Neural crest cell (in vitro differentiated cells): ENCODE results near the gene TCF7L1. TPM values are rescaled to one million over a fixed set of nuclear protein-coding genes. Genes with fewer than 3 reads are reported as not detected.
A peak's percentile ranks its signal among the peaks of the same experiment; 100 is the strongest.

Experiments
- DNase-seq: peaks from one replicate; pipeline ENCODE4 v3.0.0; 2021; ENCODE audit warnings: low read depth, mixed read lengths, low spot score
- H3K27ac Mint-ChIP-seq: one replicate; pipeline ENCODE4 v1.8.0; 2021; ENCODE audit warnings: mild to moderate bottlenecking, mixed read lengths; ENCODE audit not compliant: unreplicated experiment
- H3K27me3 Mint-ChIP-seq: 2 replicates; pipeline ENCODE4 v1.8.0; 2021; ENCODE audit warnings: low read depth, mild to moderate bottlenecking, mixed read lengths
- H3K36me3 Mint-ChIP-seq: 2 replicates; pipeline ENCODE4 v1.8.0; 2021; ENCODE audit warnings: low read depth, mild to moderate bottlenecking, mixed read lengths
- H3K4me1 Mint-ChIP-seq: 2 replicates; pipeline ENCODE4 v1.8.0; 2021; ENCODE audit warnings: mixed read lengths
- H3K4me3 Mint-ChIP-seq: one replicate; pipeline ENCODE4 v1.8.0; 2021; ENCODE audit warnings: mild to moderate bottlenecking, mixed read lengths
- H3K9me3 Mint-ChIP-seq: 2 replicates; pipeline ENCODE4 v1.8.0; 2021; ENCODE audit warnings: mixed read lengths
- CTCF ChIP-seq: fragments of 200-600 bp; sonication (generic); conservative IDR thresholded peaks from 2 replicates; pipeline ENCODE4 v1.5.0; 2021; ENCODE audit warnings: antibody characterized with exemption, mild to moderate bottlenecking
- total RNA-seq: library from RNA; stranded (reverse); gene quantifications from 2 replicates; pipeline ENCODE4 v1.2.1, GENCODE V29; 2021

Gene TCF7L1
- total RNA-seq, 1 donor from 2014 or later: 40.3 TPM

GRCh38 chr2:85189606-85190270, 56.5 kb downstream of the TCF7L1 start:
- TF ChIP-seq CTCF: no peak
- peaks cover 56% of the 10 kb centered on the region for H3K4me1 Mint-ChIP-seq
- H3K36me3 Mint-ChIP-seq: peaks cover 5% of the 10 kb centered on the region
- no peaks in the 10 kb centered on the region for H3K9me3 Mint-ChIP-seq
- H3K4me3 Mint-ChIP-seq: peak overlapping the region; percentile 85
- peak; percentile 85 for DNase-seq
- H3K27ac Mint-ChIP-seq: peak overlapping the region; percentile 98
- H3K27me3 Mint-ChIP-seq: no peaks in the 10 kb centered on the region

- no peaks in the 10 kb centered on the region for H3K27me3 Mint-ChIP-seq
- H3K4me1 Mint-ChIP-seq: peaks cover 49% of the 10 kb centered on the region
- H3K27ac Mint-ChIP-seq: no peak overlapping the region
- H3K4me3 Mint-ChIP-seq: no peak overlapping the region
- peaks cover 2% of the 10 kb centered on the region for H3K36me3 Mint-ChIP-seq
- no peak for DNase-seq
- no peak for TF ChIP-seq CTCF
- H3K9me3 Mint-ChIP-seq: no peaks in the 10 kb centered on the region
Observed at GRCh38 chr2:85191157-85191556, 58.0 kb downstream of the TCF7L1 start.

- H3K27me3 Mint-ChIP-seq: no peaks in the 10 kb centered on the region
- no peak overlapping the region for H3K27ac Mint-ChIP-seq
- H3K36me3 Mint-ChIP-seq: no peaks in the 10 kb centered on the region
- DNase-seq: no peak
- no peaks in the 10 kb centered on the region for H3K9me3 Mint-ChIP-seq
- no peak for TF ChIP-seq CTCF
- H3K4me1 Mint-ChIP-seq: peaks cover 19% of the 10 kb centered on the region
- no peak overlapping the region for H3K4me3 Mint-ChIP-seq
Observed at GRCh38 chr2:85194780-85195480, 61.7 kb downstream of the TCF7L1 start.

- H3K4me1 Mint-ChIP-seq: peaks cover 9% of the 10 kb centered on the region
- no peaks in the 10 kb centered on the region for H3K9me3 Mint-ChIP-seq
- H3K27me3 Mint-ChIP-seq: no peaks in the 10 kb centered on the region
- DNase-seq: no peak
- no peak overlapping the region for H3K27ac Mint-ChIP-seq
- no peak for TF ChIP-seq CTCF
- H3K4me3 Mint-ChIP-seq: no peak overlapping the region
- H3K36me3 Mint-ChIP-seq: no peaks in the 10 kb centered on the region
Observed at GRCh38 chr2:85195956-85196355, 62.8 kb downstream of the TCF7L1 start.

GRCh38 chr2:85199698-85200097, 66.5 kb downstream of the TCF7L1 start:
- Mint-ChIP-seq H3K4me1 (peaks cover 5% of the 10 kb centered on the region), H3K27me3 (no peaks in the 10 kb centered on the region), H3K27ac (no peak overlapping the region), H3K4me3 (no peak overlapping the region), H3K36me3 (no peaks in the 10 kb centered on the region), H3K9me3 (no peaks in the 10 kb centered on the region)
- DNase-seq: no peak
- no peak for TF ChIP-seq CTCF
